Neutrophil (primary cell): ENCODE data around the gene GRID2IP.

Experiments
- H3K27ac ChIP-seq: fragments of 200-600 bp; sonication (generic); 2 replicates; pipeline ENCODE4 v1.5.1; 2016; ENCODE audit warnings: mild to moderate bottlenecking, moderate library complexity
- H3K27me3 ChIP-seq: fragments of 200-600 bp; sonication (generic); 2 replicates; pipeline ENCODE4 v1.6.0; 2016; ENCODE audit warnings: mild to moderate bottlenecking
- H3K36me3 ChIP-seq: fragments of 200-600 bp; sonication (generic); 2 replicates; pipeline ENCODE4 v1.5.1; 2017
- H3K4me1 ChIP-seq, 2 experiments: fragments of 200-600 bp in 1 of 2; sonication (generic) in 1 of 2; 1 replicate in 1 of 2; 2 replicates in 1 of 2; pipeline versions ENCODE4 v1.5.1 to v1.6.1; 2013 to 2016; ENCODE audit warnings: low read depth in 1 of 2, low read length in 1 of 2, mild to moderate bottlenecking in 1 of 2, moderate library complexity in 1 of 2; ENCODE audit not compliant: control insufficient read depth in 1 of 2, insufficient read depth in 1 of 2
- H3K4me3 ChIP-seq, 2 experiments: fragments of 200-600 bp in 1 of 2; sonication (generic) in 1 of 2; 1 replicate in 1 of 2; 2 replicates in 1 of 2; pipeline ENCODE4 v1.5.1; 2013 to 2016; ENCODE audit warnings: low read depth in 1 of 2, low read length in 1 of 2, mild to moderate bottlenecking in 1 of 2, moderate library complexity in 1 of 2
- H3K9me3 ChIP-seq: fragments of 200-600 bp; sonication (generic); 2 replicates; pipeline ENCODE4 v1.5.1; 2016
- CTCF ChIP-seq: fragments of 200-600 bp; sonication (generic); IDR thresholded peaks from 2 replicates; pipeline ENCODE4 v1.5.1; 2016; ENCODE audit warnings: antibody characterized with exemption

Gene GRID2IP

DNA sequence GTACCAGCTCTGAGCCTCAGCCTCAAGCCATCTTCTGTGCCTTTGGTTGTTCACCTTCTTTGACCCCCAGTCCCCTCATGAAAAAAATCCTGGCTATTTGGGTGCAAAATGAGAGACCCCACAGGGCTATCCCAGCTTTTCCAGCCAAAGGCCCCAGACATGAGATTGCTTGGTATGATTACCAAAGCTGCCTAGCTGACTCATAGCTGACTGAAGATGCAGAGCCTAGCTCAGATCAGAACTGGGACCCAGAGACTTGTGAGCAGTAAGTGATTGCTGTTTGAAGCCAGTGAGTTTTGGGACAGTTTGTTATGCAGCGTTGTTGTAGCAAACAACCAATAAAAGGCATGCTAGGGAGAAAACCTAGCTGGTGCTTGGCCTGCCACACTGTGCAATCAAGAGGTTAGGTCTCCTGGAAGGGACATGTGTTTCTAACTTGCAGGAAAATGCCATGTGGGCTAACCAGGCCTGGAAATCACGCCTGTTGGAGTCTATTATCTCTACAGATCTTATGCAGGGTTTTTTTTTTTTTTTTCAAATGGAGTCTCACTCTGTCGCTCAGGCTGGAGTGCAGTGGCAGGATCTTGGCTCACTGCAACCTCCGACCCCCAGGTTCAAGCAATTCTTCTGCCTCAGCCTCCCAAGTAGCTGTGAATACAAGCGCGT lies 55.5 kb downstream of the GRID2IP start:
- TF ChIP-seq CTCF, result no peak
- no peaks in the 10 kb centered on the region for H3K36me3 ChIP-seq
- H3K4me3 ChIP-seq, result no peak overlapping the region
- no peaks in the 10 kb centered on the region for H3K27me3 ChIP-seq
- H3K4me1 ChIP-seq, result no peaks in the 10 kb centered on the region
- no peaks in the 10 kb centered on the region for H3K9me3 ChIP-seq
- H3K27ac ChIP-seq, result no peak overlapping the region

GRCh38 chr7:6494365-6494764 lies 56.9 kb downstream of the GRID2IP start:
- Histone ChIP-seq H3K9me3 (no peaks in the 10 kb centered on the region), H3K27ac (no peak overlapping the region), H3K4me1 (no peaks in the 10 kb centered on the region), H3K27me3 (no peaks in the 10 kb centered on the region), H3K4me3 (no peak overlapping the region), H3K36me3 (no peaks in the 10 kb centered on the region)
- TF ChIP-seq CTCF, result no peak

DNA sequence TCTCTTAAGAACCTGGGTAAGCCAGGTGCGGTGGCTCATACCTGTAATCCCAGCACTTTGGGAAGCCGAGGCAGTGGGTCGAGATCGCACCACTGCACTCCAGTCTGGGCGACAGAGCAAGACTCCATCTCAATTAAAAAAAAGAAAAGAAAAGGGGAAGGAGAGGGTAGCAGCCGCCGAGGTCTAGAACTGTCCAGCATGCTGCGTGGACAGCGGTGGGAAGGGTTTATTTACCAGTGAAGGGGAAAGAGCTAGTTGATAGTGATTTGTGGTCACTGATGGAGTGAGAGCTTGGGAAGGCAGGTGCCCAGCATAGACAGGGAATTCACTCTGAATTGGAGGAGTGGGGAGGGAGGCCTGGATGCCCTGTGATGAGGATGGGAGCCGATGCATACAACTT lies 60.1 kb downstream of the GRID2IP start:
- no peak for TF ChIP-seq CTCF
- Histone ChIP-seq H3K9me3 (no peaks in the 10 kb centered on the region), H3K4me3 (no peak overlapping the region)

DNA sequence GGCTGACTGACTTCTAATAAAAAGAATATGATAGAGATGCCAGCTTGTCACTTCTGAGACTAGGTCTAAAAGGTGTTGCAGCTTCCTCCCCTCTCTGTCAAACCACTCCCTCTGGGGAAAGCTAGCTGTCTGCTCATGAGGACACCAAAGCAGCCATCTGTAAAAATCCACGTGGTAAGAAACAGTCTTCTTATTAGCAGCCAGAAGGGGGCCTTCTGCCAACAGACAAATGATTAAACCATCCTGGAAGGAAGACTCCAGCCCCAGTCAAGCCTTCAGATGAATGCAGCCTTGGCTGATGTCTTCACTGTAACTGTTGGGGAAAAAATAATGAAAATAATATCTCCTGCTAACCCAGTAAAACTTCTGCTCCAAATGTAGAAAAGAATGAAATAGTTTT lies 61.6 kb downstream of the GRID2IP start:
- no peak overlapping the region for H3K4me3 ChIP-seq
- H3K27ac ChIP-seq, result no peak overlapping the region
- no peak for TF ChIP-seq CTCF
- no peaks in the 10 kb centered on the region for H3K27me3 ChIP-seq
- peaks cover 0 to under 1% of the 10 kb centered on the region in 2 experiments for H3K4me1 ChIP-seq
- H3K9me3 ChIP-seq, result no peaks in the 10 kb centered on the region
- H3K36me3 ChIP-seq, result no peaks in the 10 kb centered on the region

More for the DNA sequence above, 60.1 kb downstream of the GRID2IP start:
- Histone ChIP-seq H3K4me1 (no peaks in the 10 kb centered on the region), H3K27ac (no peak overlapping the region), H3K36me3 (no peaks in the 10 kb centered on the region), H3K27me3 (no peaks in the 10 kb centered on the region)

- no peaks in the 10 kb centered on the region for H3K27me3 ChIP-seq
- peaks cover 18 to 19% of the 10 kb centered on the region in 2 experiments for H3K4me1 ChIP-seq
- H3K27ac ChIP-seq, result no peak overlapping the region
- H3K36me3 ChIP-seq, result no peaks in the 10 kb centered on the region
- TF ChIP-seq CTCF, result no peak
- H3K4me3 ChIP-seq, result no peak overlapping the region
- H3K9me3 ChIP-seq, result no peaks in the 10 kb centered on the region
Observed at GRCh38 chr7:6487184-6487545, 64.1 kb downstream of the GRID2IP start.
